Lower leg skin (tissue), 4 donors: ENCODE results near the gene FGD4. TPM values are rescaled to one million over a fixed set of nuclear protein-coding genes. Genes with fewer than 3 reads are reported as not detected.

Experiments
- DNase-seq, 2 donors: peaks; one replicate each; pipeline ENCODE4 v3.0.0-alpha.2; 2019; ENCODE audit warnings: low spot score in 2 of 2
- H3K4me3 ChIP-seq: fragments of 200-600 bp; sonication (generic); 2 replicates; pipeline ENCODE4 v1.5.1; 2017; ENCODE audit warnings: mild to moderate bottlenecking, low read depth; ENCODE audit not compliant: poor library complexity, severe bottlenecking
- CTCF ChIP-seq, 3 donors: fragments of 450-650 bp; IDR thresholded peaks; one replicate each; pipeline ENCODE4 v1.5.1; 2016; ENCODE audit warnings: antibody characterized with exemption in 3 of 3, mild to moderate bottlenecking in 3 of 3, moderate library complexity in 2 of 3
- POLR2A ChIP-seq, 2 donors: fragments of 450-650 bp; IDR thresholded peaks; one replicate each; pipeline ENCODE4 v1.6.1; 2016 to 2017; ENCODE audit warnings: antibody characterized with exemption in 2 of 2, mild to moderate bottlenecking in 1 of 2, moderate library complexity in 1 of 2
- WGBS, 2 donors: methylation state at CpG; one replicate each; pipeline ENCODE4 v1.1.5; 2018; 5-methylcytosine and 5-hydroxymethylcytosine counted together
- intact Hi-C: fragments of 100-400 bp; cut with DNase I; formaldehyde crosslinking; loops from one replicate; pipeline ENCODE4 v1.15.0; 2023; ENCODE audit warnings: low total_unique reads
- total RNA-seq, 4 donors: library from RNA; depleted of rRNA; stranded (reverse); fragments of >200 nt; gene quantifications; one replicate each; pipeline ENCODE4 v1.1.0, GENCODE V29; 2016

FGD4 gene
- total RNA-seq, 4 donors from 2014 or later = 40.0 to 62.8 (median 52.0) TPM

- WGBS, 2 donors = 0 to 4% methylated on average over 6 of the region's 6 CpGs
- intact Hi-C loops = no loop called here
- no peak overlapping the region for H3K4me3 ChIP-seq
- TF ChIP-seq CTCF (IDR thresholded peaks at IDR 0.05) = no peak
- TF ChIP-seq POLR2A (IDR thresholded peaks at IDR 0.05) = no peak
- DNase-seq = peak; percentile 75 to 89
These were observed 134.7 kb downstream of the FGD4 start for GRCh38 chr12:32533971-32534590.

GRCh38 chr12:32534698-32535097, 135.3 kb downstream of the FGD4 start:
- intact Hi-C loops = no loop called here
- 36 to 50% methylated on average over 1 of the region's 1 CpG for WGBS, 2 donors
- no peak for DNase-seq
- H3K4me3 ChIP-seq = no peak overlapping the region
- TF ChIP-seq POLR2A (IDR thresholded peaks at IDR 0.05) = no peak
- no peak for TF ChIP-seq CTCF (IDR thresholded peaks at IDR 0.05)

GRCh38 chr12:32535288-32535999, 136.1 kb downstream of the FGD4 start:
- WGBS, 2 donors = 0 to 3% methylated on average over 6 of the region's 6 CpGs
- TF ChIP-seq POLR2A (IDR thresholded peaks at IDR 0.05) (no peak), CTCF (IDR thresholded peaks at IDR 0.05) (no peak)
- intact Hi-C loops = no loop called here
- H3K4me3 ChIP-seq = no peak overlapping the region
- peak; percentile 58 to 87 for DNase-seq

GRCh38 chr12:32536000-32536345, 136.6 kb downstream of the FGD4 start:
- WGBS, 2 donors = 30 to 40% methylated on average over 1 of the region's 1 CpG
- no peak overlapping the region for H3K4me3 ChIP-seq
- no peak for TF ChIP-seq CTCF (IDR thresholded peaks at IDR 0.05)
- no peak for TF ChIP-seq POLR2A (IDR thresholded peaks at IDR 0.05)
- no peak for DNase-seq
- intact Hi-C loops = no loop called here

- 18 to 27% methylated on average over 3 of the region's 3 CpGs for WGBS, 2 donors
- intact Hi-C loops = no loop called here
- TF ChIP-seq POLR2A (IDR thresholded peaks at IDR 0.05) = no peak
- no peak for TF ChIP-seq CTCF (IDR thresholded peaks at IDR 0.05)
- no peak for DNase-seq
- H3K4me3 ChIP-seq = no peak overlapping the region
These were observed 142.5 kb downstream of the FGD4 start for GRCh38 chr12:32541754-32542374.
